ENCODE results near the gene NUDT22.

Gene NUDT22

GRCh38 chr11:64261556-64262080 lies 35.5 kb downstream of the NUDT22 start:
- no peak for DNase-seq (ENCODE audit: low read depth)
- no peak overlapping the region for H3K4me3 ChIP-seq (ENCODE audit: control insufficient read depth, low read depth, low read length)
- no peak for TF ChIP-seq CTCF (conservative IDR thresholded peaks at IDR 0.05; ENCODE audit: control insufficient read depth, insufficient read depth, low read depth, low read length)

DNA sequence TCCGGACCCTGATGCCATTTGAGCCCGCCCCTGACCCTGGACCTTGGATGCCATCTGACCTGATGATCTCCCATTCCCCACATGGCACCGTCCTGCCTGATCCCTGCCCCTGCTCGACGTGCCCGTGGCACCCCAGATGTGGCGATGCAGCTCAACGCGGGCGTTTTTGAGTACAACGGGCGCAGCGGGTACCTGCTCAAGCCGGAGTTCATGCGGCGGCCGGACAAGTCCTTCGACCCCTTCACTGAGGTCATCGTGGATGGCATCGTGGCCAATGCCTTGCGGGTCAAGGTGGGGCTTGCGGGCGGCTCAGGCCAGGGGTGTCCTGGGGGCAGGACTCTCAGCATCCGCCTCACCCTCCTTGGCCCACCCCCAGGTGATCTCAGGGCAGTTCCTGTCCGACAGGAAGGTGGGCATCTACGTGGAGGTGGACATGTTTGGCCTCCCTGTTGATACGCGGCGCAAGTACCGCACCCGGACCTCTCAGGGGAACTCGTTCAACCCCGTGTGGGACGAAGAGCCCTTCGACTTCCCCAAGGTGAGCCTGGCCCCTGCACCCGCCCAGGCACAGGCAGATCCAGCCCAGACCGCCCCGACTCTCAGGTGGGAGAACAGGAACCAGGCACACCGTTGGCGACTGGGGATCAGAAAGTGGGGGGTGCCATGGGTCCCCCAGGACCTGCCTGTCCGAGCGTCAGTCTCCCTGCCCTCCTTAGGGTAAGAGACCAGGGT lies 36.4 kb downstream of the NUDT22 start:
- DNase-seq (ENCODE audit: low read depth), result no peak
- no peak for TF ChIP-seq CTCF (conservative IDR thresholded peaks at IDR 0.05; ENCODE audit: control insufficient read depth, insufficient read depth, low read depth, low read length)

GRCh38 chr11:64263021-64263946 lies 37.2 kb downstream of the NUDT22 start:
- no peak for TF ChIP-seq CTCF (conservative IDR thresholded peaks at IDR 0.05; ENCODE audit: control insufficient read depth, insufficient read depth, low read depth, low read length)
- H3K4me3 ChIP-seq (ENCODE audit: control insufficient read depth, low read depth, low read length), result no peak overlapping the region
- peak; percentile 51 for DNase-seq (ENCODE audit: low read depth)

More for the DNA sequence above, 36.4 kb downstream of the NUDT22 start:
- H3K4me3 ChIP-seq (ENCODE audit: control insufficient read depth, low read depth, low read length), result no peak overlapping the region

- H3K4me3 ChIP-seq (ENCODE audit: control insufficient read depth, low read depth, low read length), result no peak overlapping the region
- DNase-seq (ENCODE audit: low read depth), result no peak
- TF ChIP-seq CTCF (conservative IDR thresholded peaks at IDR 0.05; ENCODE audit: control insufficient read depth, insufficient read depth, low read depth, low read length), result no peak
These were observed 37.9 kb downstream of the NUDT22 start for GRCh38 chr11:64263947-64264317.

DNA sequence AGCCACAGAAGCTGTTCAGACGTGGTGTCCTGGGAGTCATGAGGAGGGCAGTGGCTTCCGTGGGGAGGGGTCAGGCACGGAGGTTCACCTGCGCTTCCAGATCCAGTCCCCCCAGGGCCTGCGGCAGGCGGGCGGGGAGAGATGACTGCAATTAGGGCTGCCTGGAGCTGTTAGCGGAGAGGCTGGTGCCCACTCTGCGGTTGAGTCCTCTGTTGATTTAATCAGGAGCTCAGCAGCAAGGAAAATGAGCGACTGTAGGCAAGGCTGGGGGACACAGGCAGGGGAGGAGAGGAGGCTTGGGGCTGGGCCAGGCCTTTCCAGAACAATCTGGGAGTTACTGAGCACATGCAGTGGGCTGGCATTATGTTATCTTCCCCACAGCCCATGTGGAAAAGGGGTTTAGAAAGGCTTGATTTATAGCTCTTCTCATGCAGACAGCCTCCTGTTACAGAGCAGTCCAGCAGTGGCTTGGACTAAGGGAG lies 38.3 kb downstream of the NUDT22 start:
- DNase-seq (ENCODE audit: low read depth), result no peak
- no peak for TF ChIP-seq CTCF (conservative IDR thresholded peaks at IDR 0.05; ENCODE audit: control insufficient read depth, insufficient read depth, low read depth, low read length)
- no peak overlapping the region for H3K4me3 ChIP-seq (ENCODE audit: control insufficient read depth, low read depth, low read length)

GRCh38 chr11:64265176-64266160 lies 39.4 kb downstream of the NUDT22 start:
- no peak overlapping the region for H3K4me3 ChIP-seq (ENCODE audit: control insufficient read depth, low read depth, low read length)
- DNase-seq (ENCODE audit: low read depth), result no peak
- TF ChIP-seq CTCF (conservative IDR thresholded peaks at IDR 0.05; ENCODE audit: control insufficient read depth, insufficient read depth, low read depth, low read length), result no peak

Data from fibroblast of mammary gland (primary cell).